Stimulated activated naive CD8-positive, alpha-beta T cell treated with anti-CD3 and anti-CD28 coated beads, Interleukin-15, Interleukin-2, amounts not matched to agents 100 ng/mL and 50 ng/mL, for 24 hours (primary cell): ENCODE data around the gene POLR1A.

Experiments
- H3K27ac Mint-ChIP-seq: one replicate; pipeline ENCODE4 v1.8.0; 2021; ENCODE audit warnings: mild to moderate bottlenecking, mixed read lengths
- H3K27me3 Mint-ChIP-seq: one replicate; pipeline ENCODE4 v1.8.0; 2021; ENCODE audit warnings: mixed read lengths
- H3K36me3 Mint-ChIP-seq: one replicate; pipeline ENCODE4 v1.8.0; 2021; ENCODE audit warnings: low read depth, mixed read lengths
- H3K4me1 Mint-ChIP-seq: one replicate; pipeline ENCODE4 v1.8.0; 2021; ENCODE audit warnings: low read depth, mixed read lengths
- H3K4me3 Mint-ChIP-seq: one replicate; pipeline ENCODE4 v1.8.0; 2021; ENCODE audit warnings: mild to moderate bottlenecking, mixed read lengths
- H3K9me3 Mint-ChIP-seq: one replicate; pipeline ENCODE4 v1.8.0; 2021; ENCODE audit warnings: mixed read lengths

POLR1A gene

GRCh38 chr2:86029873-86030272, 75.8 kb downstream of the POLR1A start:
- Mint-ChIP-seq H3K9me3 (no peaks in the 10 kb centered on the region), H3K4me3 (no peak overlapping the region), H3K4me1 (peaks cover 10% of the 10 kb centered on the region), H3K27me3 (no peaks in the 10 kb centered on the region), H3K27ac (no peak overlapping the region), H3K36me3 (peaks cover 83% of the 10 kb centered on the region)

GRCh38 chr2:86028766-86029381, 76.8 kb downstream of the POLR1A start:
- peaks cover 85% of the 10 kb centered on the region for H3K36me3 Mint-ChIP-seq
- peaks cover under 1% of the 10 kb centered on the region for H3K4me1 Mint-ChIP-seq
- H3K27ac Mint-ChIP-seq, result no peak overlapping the region
- H3K27me3 Mint-ChIP-seq, result no peaks in the 10 kb centered on the region
- H3K4me3 Mint-ChIP-seq, result no peak overlapping the region
- no peaks in the 10 kb centered on the region for H3K9me3 Mint-ChIP-seq

- no peaks in the 10 kb centered on the region for H3K9me3 Mint-ChIP-seq
- H3K36me3 Mint-ChIP-seq, result peaks cover 81% of the 10 kb centered on the region
- no peak overlapping the region for H3K27ac Mint-ChIP-seq
- peaks cover 4% of the 10 kb centered on the region for H3K4me1 Mint-ChIP-seq
- no peak overlapping the region for H3K4me3 Mint-ChIP-seq
- no peaks in the 10 kb centered on the region for H3K27me3 Mint-ChIP-seq
These were observed 77.5 kb downstream of the POLR1A start for GRCh38 chr2:86027922-86028765.

GRCh38 chr2:86027196-86027921, 78.3 kb downstream of the POLR1A start:
- Mint-ChIP-seq H3K27ac (no peak overlapping the region), H3K27me3 (no peaks in the 10 kb centered on the region), H3K36me3 (peaks cover 76% of the 10 kb centered on the region), H3K4me3 (no peak overlapping the region), H3K9me3 (no peaks in the 10 kb centered on the region), H3K4me1 (peaks cover 7% of the 10 kb centered on the region)

GRCh38 chr2:86026744-86027065, 79.0 kb downstream of the POLR1A start:
- H3K36me3 Mint-ChIP-seq, result peaks cover 71% of the 10 kb centered on the region
- no peaks in the 10 kb centered on the region for H3K9me3 Mint-ChIP-seq
- H3K4me1 Mint-ChIP-seq, result peaks cover 7% of the 10 kb centered on the region
- no peak overlapping the region for H3K27ac Mint-ChIP-seq
- H3K4me3 Mint-ChIP-seq, result no peak overlapping the region
- H3K27me3 Mint-ChIP-seq, result no peaks in the 10 kb centered on the region

GRCh38 chr2:86025976-86026743, 79.5 kb downstream of the POLR1A start:
- Mint-ChIP-seq H3K9me3 (no peaks in the 10 kb centered on the region), H3K4me3 (no peak overlapping the region), H3K27ac (no peak overlapping the region), H3K36me3 (peaks cover 66% of the 10 kb centered on the region), H3K4me1 (peaks cover 7% of the 10 kb centered on the region), H3K27me3 (no peaks in the 10 kb centered on the region)

GRCh38 chr2:86025229-86025820, 80.4 kb downstream of the POLR1A start:
- peaks cover 58% of the 10 kb centered on the region for H3K36me3 Mint-ChIP-seq
- no peak overlapping the region for H3K27ac Mint-ChIP-seq
- peaks cover 7% of the 10 kb centered on the region for H3K4me1 Mint-ChIP-seq
- no peaks in the 10 kb centered on the region for H3K27me3 Mint-ChIP-seq
- no peak overlapping the region for H3K4me3 Mint-ChIP-seq
- H3K9me3 Mint-ChIP-seq, result no peaks in the 10 kb centered on the region

- Mint-ChIP-seq H3K4me3 (no peak overlapping the region), H3K9me3 (no peaks in the 10 kb centered on the region), H3K4me1 (peaks cover 12% of the 10 kb centered on the region), H3K27ac (no peak overlapping the region), H3K27me3 (no peaks in the 10 kb centered on the region), H3K36me3 (peaks cover 42% of the 10 kb centered on the region)
These were observed 82.3 kb downstream of the POLR1A start for GRCh38 chr2:86023366-86023712.

GRCh38 chr2:86022661-86023365, 82.9 kb downstream of the POLR1A start:
- no peaks in the 10 kb centered on the region for H3K9me3 Mint-ChIP-seq
- H3K4me3 Mint-ChIP-seq, result no peak overlapping the region
- H3K27ac Mint-ChIP-seq, result peak overlapping the region; percentile 21
- peaks cover 14% of the 10 kb centered on the region for H3K4me1 Mint-ChIP-seq
- no peaks in the 10 kb centered on the region for H3K27me3 Mint-ChIP-seq
- H3K36me3 Mint-ChIP-seq, result peaks cover 37% of the 10 kb centered on the region

GRCh38 chr2:86021396-86022378, 84.0 kb downstream of the POLR1A start:
- Mint-ChIP-seq H3K27me3 (no peaks in the 10 kb centered on the region), H3K4me3 (no peak overlapping the region), H3K36me3 (peaks cover 29% of the 10 kb centered on the region), H3K27ac (no peak overlapping the region), H3K4me1 (peaks cover 25% of the 10 kb centered on the region), H3K9me3 (no peaks in the 10 kb centered on the region)

- H3K9me3 Mint-ChIP-seq, result no peaks in the 10 kb centered on the region
- H3K27me3 Mint-ChIP-seq, result no peaks in the 10 kb centered on the region
- H3K4me3 Mint-ChIP-seq, result no peak overlapping the region
- no peak overlapping the region for H3K27ac Mint-ChIP-seq
- peaks cover 24% of the 10 kb centered on the region for H3K36me3 Mint-ChIP-seq
- H3K4me1 Mint-ChIP-seq, result peaks cover 27% of the 10 kb centered on the region
These were observed 84.7 kb downstream of the POLR1A start for GRCh38 chr2:86020984-86021383.

GRCh38 chr2:86019121-86019520, 86.6 kb downstream of the POLR1A start:
- Mint-ChIP-seq H3K36me3 (peaks cover 7% of the 10 kb centered on the region), H3K27me3 (no peaks in the 10 kb centered on the region), H3K4me1 (peaks cover 27% of the 10 kb centered on the region), H3K4me3 (no peak overlapping the region), H3K27ac (no peak overlapping the region), H3K9me3 (peaks cover 6% of the 10 kb centered on the region)
